NCI-H1105 treated with DMSO at 0.1 percent for 48 hours (cell line): ENCODE results near the gene PARD3.

Experiments
- DNase-seq: peaks from one replicate; lab custom pipeline; 2025; lab: John Stamatoyannopoulos, UW

The PARD3 gene

GRCh38 chr10:34580214-34580613, 234.9 kb downstream of the PARD3 start:
- no peak for DNase-seq

GRCh38 chr10:34578468-34578867, 236.6 kb downstream of the PARD3 start:
- DNase-seq: no peak

- no peak for DNase-seq
Measured at GRCh38 chr10:34576797-34577196, 238.3 kb downstream of the PARD3 start.

- DNase-seq: no peak
Measured at GRCh38 chr10:34575882-34576281, 239.2 kb downstream of the PARD3 start.

- no peak for DNase-seq
Measured at GRCh38 chr10:34574353-34574934, 240.7 kb downstream of the PARD3 start.

GRCh38 chr10:34570887-34571286, 244.2 kb downstream of the PARD3 start:
- no peak for DNase-seq

GRCh38 chr10:34567659-34568253, 247.3 kb downstream of the PARD3 start:
- no peak for DNase-seq

GRCh38 chr10:34565934-34566333, 249.2 kb downstream of the PARD3 start:
- DNase-seq: no peak

- DNase-seq: no peak
Measured at GRCh38 chr10:34558093-34558583, 257.0 kb downstream of the PARD3 start.

GRCh38 chr10:34557173-34557572, 257.9 kb downstream of the PARD3 start:
- no peak for DNase-seq

GRCh38 chr10:34555653-34556052, 259.4 kb downstream of the PARD3 start:
- no peak for DNase-seq

- DNase-seq: no peak
Measured at GRCh38 chr10:34553747-34554146, 261.3 kb downstream of the PARD3 start.

GRCh38 chr10:34551295-34551694, 263.8 kb downstream of the PARD3 start:
- no peak for DNase-seq

GRCh38 chr10:34549953-34550352, 265.1 kb downstream of the PARD3 start:
- no peak for DNase-seq

- no peak for DNase-seq
Measured at GRCh38 chr10:34549001-34549400, 266.1 kb downstream of the PARD3 start.

GRCh38 chr10:34548466-34548865, 266.6 kb downstream of the PARD3 start:
- DNase-seq: no peak

- no peak for DNase-seq
Measured at GRCh38 chr10:34547695-34548094, 267.4 kb downstream of the PARD3 start.

- no peak for DNase-seq
Measured at GRCh38 chr10:34547291-34547690, 267.8 kb downstream of the PARD3 start.

GRCh38 chr10:34544400-34544799, 270.7 kb downstream of the PARD3 start:
- DNase-seq: no peak

- DNase-seq: no peak
Measured at GRCh38 chr10:34543716-34544115, 271.4 kb downstream of the PARD3 start.

- no peak for DNase-seq
Measured at GRCh38 chr10:34540492-34540891, 274.6 kb downstream of the PARD3 start.

GRCh38 chr10:34539533-34540315, 275.4 kb downstream of the PARD3 start:
- no peak for DNase-seq

- no peak for DNase-seq
Measured at GRCh38 chr10:34538281-34538829, 276.7 kb downstream of the PARD3 start.
